Lung (tissue), 12 donors: Measurements from ENCODE around the gene NKIRAS2. TPM values are rescaled to one million over a fixed set of nuclear protein-coding genes. Genes with fewer than 3 reads are reported as not detected.

ENCODE experiments used
- ATAC-seq: fragments of 200-7000 bp; cut with Tn5 transposase; one replicate; pipeline ENCODE4 v1.9.1; 2020; ENCODE audit warnings: moderate number of reproducible peaks; ENCODE audit not compliant: insufficient read depth, low FRiP score
- DNase-seq, 3 donors: peaks; one replicate each; pipeline ENCODE4 v3.0.0-alpha.2; 2013 to 2017
- H3K27ac ChIP-seq, 2 donors: one replicate each; pipeline ENCODE4 v1.5.1; 2013; ENCODE audit warnings: mild to moderate bottlenecking in 2 of 2, moderate library complexity in 2 of 2, control low read depth in 1 of 2, inconsistent platforms in 1 of 2, low read depth in 1 of 2, low read length in 1 of 2
- H3K27me3 ChIP-seq, 3 donors: one replicate each; pipeline ENCODE4 v1.5.1; 2013; ENCODE audit warnings: low read length in 2 of 3; ENCODE audit not compliant: control insufficient read depth in 3 of 3, insufficient read depth in 3 of 3
- H3K36me3 ChIP-seq, 4 donors: one replicate each; pipeline ENCODE4 v1.5.1; 2013; ENCODE audit warnings: low read length in 4 of 4, mild to moderate bottlenecking in 1 of 4, moderate library complexity in 1 of 4; ENCODE audit not compliant: control insufficient read depth in 4 of 4, insufficient read depth in 4 of 4
- H3K4me1 ChIP-seq, 5 donors: one replicate each; pipeline ENCODE4 v1.5.1; 2013; ENCODE audit warnings: low read length in 5 of 5, mild to moderate bottlenecking in 2 of 5, moderate library complexity in 1 of 5; ENCODE audit not compliant: control insufficient read depth in 5 of 5, insufficient read depth in 5 of 5
- H3K4me3 ChIP-seq: one replicate; pipeline ENCODE4 v1.5.1; 2013; ENCODE audit warnings: mild to moderate bottlenecking, control low read depth, moderate library complexity
- H3K9ac ChIP-seq, 2 donors: one replicate each; pipeline ENCODE4 v1.5.1; 2013; ENCODE audit warnings: low read length in 2 of 2, control low read depth in 1 of 2; ENCODE audit not compliant: insufficient read depth in 1 of 2
- H3K9me3 ChIP-seq, 4 donors: one replicate each; pipeline ENCODE4 v1.5.1; 2013; ENCODE audit warnings: low read length in 3 of 4, mild to moderate bottlenecking in 1 of 4, moderate library complexity in 1 of 4; ENCODE audit not compliant: control insufficient read depth in 4 of 4, insufficient read depth in 3 of 4
- WGBS, 2 donors: extraction: QIAGEN DNeasy Blood & Tissue Kit; methylation state at CpG; one replicate each; pipeline ENCODE4 v1.1.7; 2013; 5-methylcytosine and 5-hydroxymethylcytosine counted together
- polyA plus RNA-seq, 2 donors: library from polyadenylated mRNA; stranded (reverse); fragments of 200-250 nt; gene quantifications; one replicate each; pipeline ENCODE4 v1.2.1, GENCODE V29; 2013
- total RNA-seq, 2 donors: library from RNA; depleted of rRNA in 1 of 2; stranded (reverse); fragments of >200 nt in 1 of 2; gene quantifications; one replicate each; pipeline ENCODE4 v1.2.1, GENCODE V29; 2014 to 2021
- TF ChIP-seq, protein P1 (sequence below): IDR thresholded peaks from 2 replicates; pipeline ENCODE4 v1.5.1; 2012; ENCODE audit warnings: mild to moderate bottlenecking; ENCODE audit errors: control extremely low read depth, extremely low read depth
- donor health status: control.
- donor health status: control.
- donor health status: Bipolar disorder and iron deficiency.
- donor health status: healthy.
- donor health status: DM: yes; HTN: yes; CAD: no.

NKIRAS2 gene
- total and polyA plus RNA-seq, 4 donors = 29.2 to 44.2 (median 32.3) TPM

DNA sequence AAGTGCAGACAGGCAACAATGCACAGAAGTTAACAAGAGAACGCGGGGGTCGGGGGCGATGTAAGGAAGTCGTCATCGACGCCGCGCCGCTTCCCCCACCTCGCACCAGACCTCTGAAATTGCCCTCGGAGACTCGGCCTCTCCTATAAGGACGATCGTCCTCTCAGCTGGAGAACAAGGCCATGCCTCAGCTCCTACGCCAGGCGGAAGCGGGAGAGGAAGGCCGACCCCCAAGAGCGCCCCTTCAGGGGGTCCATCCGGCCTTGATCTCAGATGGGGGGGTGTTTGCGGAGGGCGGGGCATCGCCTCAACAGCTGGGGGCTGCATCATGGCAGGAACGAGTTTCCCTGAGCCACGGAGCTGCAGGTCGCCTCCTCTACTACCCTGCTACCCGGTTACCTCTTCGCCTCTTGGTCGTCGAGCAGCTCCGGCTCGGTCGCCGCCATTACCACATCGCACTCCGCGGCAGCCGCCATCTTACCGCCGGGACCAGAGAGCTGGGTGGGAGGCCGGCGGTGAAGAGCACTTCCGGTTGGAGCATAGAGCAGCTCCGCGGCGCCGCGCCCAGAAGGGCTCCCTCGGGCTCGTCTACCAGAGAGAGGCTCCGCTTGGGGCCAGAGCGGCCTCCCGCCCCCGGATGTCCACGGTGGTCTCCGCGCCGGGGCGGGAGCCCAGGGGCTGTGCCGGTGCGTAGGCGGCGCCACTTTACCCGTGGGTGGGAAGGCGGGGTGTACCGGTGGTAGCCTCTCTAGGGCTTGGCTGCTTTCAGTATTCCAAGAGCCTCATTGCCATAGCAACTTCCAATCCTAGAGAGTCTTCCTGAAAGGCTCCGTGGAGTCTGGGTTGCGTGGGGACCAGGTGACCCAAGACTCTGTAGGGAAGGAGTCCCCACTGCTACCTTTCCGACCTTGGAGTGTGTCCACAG lies 2.7 kb upstream of the NKIRAS2 start, which contains the start of gene DNAJC7:
Gene DNAJC7 (minus strand): TSS at position 499 of the 925 bp plus-strand sequence. CDS start 23 bp downstream, at position 476.
- peaks cover 0 to 9% (median 4%) of the 10 kb centered on the region in 4 donors for H3K36me3 ChIP-seq
- peak within 1 kb of the TSS; percentile 98 for H3K4me3 ChIP-seq
- peak within 1 kb of the TSS; percentile 78 to 92 for H3K27ac ChIP-seq
- TF ChIP-seq, protein P1, sequence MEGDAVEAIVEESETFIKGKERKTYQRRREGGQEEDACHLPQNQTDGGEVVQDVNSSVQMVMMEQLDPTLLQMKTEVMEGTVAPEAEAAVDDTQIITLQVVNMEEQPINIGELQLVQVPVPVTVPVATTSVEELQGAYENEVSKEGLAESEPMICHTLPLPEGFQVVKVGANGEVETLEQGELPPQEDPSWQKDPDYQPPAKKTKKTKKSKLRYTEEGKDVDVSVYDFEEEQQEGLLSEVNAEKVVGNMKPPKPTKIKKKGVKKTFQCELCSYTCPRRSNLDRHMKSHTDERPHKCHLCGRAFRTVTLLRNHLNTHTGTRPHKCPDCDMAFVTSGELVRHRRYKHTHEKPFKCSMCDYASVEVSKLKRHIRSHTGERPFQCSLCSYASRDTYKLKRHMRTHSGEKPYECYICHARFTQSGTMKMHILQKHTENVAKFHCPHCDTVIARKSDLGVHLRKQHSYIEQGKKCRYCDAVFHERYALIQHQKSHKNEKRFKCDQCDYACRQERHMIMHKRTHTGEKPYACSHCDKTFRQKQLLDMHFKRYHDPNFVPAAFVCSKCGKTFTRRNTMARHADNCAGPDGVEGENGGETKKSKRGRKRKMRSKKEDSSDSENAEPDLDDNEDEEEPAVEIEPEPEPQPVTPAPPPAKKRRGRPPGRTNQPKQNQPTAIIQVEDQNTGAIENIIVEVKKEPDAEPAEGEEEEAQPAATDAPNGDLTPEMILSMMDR = no peak
- ATAC-seq = peak; percentile 94
- no peaks in the 10 kb centered on the region for H3K27me3 ChIP-seq
- no peaks in the 10 kb centered on the region for H3K9me3 ChIP-seq
- WGBS, 2 donors = 1% methylated on average over 67 to 70 of the region's 70 CpGs
- H3K4me1 ChIP-seq = peaks cover 0 to 30% (median 11%) of the 10 kb centered on the region in 5 donors
- H3K9ac ChIP-seq = peak within 1 kb of the TSS; percentile 92 to 97
- DNase-seq = peak; percentile 95 to 97 (median 95)

- Histone ChIP-seq H3K27ac (peak overlapping the region; percentile 78 to 92), H3K9me3 (no peaks in the 10 kb centered on the region), H3K36me3 (peaks cover 0 to 14% (median 9%) of the 10 kb centered on the region in 4 donors), H3K27me3 (no peaks in the 10 kb centered on the region), H3K4me1 (peaks cover 0 to 30% (median 11%) of the 10 kb centered on the region in 5 donors), H3K4me3 (peak overlapping the region; percentile 98), H3K9ac (peak overlapping the region; percentile 76 to 97)
- TF ChIP-seq, protein P1 = no peak
- ATAC-seq (no peak), DNase-seq (no peak)
- 5% methylated on average over 11 of the region's 11 CpGs for WGBS, 2 donors
Measured at GRCh38 chr17:42017866-42018200, 2.1 kb upstream of the NKIRAS2 start.

DNA sequence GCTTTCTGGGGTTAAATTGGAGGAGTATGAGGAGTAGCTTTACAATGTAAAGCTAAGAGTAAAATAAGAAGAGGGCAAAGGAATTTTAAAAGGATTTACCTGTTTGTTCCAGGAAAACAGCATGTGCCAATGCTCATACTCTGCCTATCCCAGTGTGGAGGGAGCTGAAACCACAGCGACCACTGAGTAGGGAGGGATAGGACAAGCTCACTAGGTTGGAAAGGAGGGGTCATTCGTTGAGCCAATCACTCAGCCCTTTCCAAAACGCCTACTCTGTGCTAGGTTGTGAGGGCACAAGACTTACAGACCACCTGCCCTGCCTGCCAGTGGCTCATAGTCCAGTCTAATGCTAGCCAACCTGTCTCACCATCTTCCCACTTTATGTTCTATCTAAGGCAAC lies 1.6 kb upstream of the NKIRAS2 start:
- TF ChIP-seq, protein P1 = no peak
- H3K4me1 ChIP-seq = peaks cover 0 to 29% (median 11%) of the 10 kb centered on the region in 5 donors
- no peak for ATAC-seq
- no peak overlapping the region for H3K4me3 ChIP-seq
- H3K27me3 ChIP-seq = no peaks in the 10 kb centered on the region
- H3K27ac ChIP-seq = peak overlapping the region; percentile 78 to 92
- no peaks in the 10 kb centered on the region for H3K9me3 ChIP-seq
- H3K9ac ChIP-seq = peak overlapping the region in 1 of 2 donors; percentile 76
- H3K36me3 ChIP-seq = peaks cover 0 to 19% (median 14%) of the 10 kb centered on the region in 4 donors
- 43 to 45% methylated on average over 3 of the region's 3 CpGs for WGBS, 2 donors
- no peak for DNase-seq
